ENCODE results near the gene PDP2.

- TF ChIP-seq NR3C1 (CRISPR knock-in tag; conservative IDR thresholded peaks at IDR 0.05; ENCODE audit: low read depth), result no peak
- TF ChIP-seq ZNF532 (CRISPR knock-in tag; IDR thresholded peaks at IDR 0.05; ENCODE audit: borderline replicate concordance), result no peak
- no peak for TF ChIP-seq TEAD4 (CRISPR knock-in tag; IDR thresholded peaks at IDR 0.05)
- no peak for TF ChIP-seq CTCF (IDR thresholded peaks at IDR 0.05)
- no peak for TF ChIP-seq MAX (CRISPR knock-in tag; IDR thresholded peaks at IDR 0.05)
These were observed 13.7 kb downstream of the PDP2 start for GRCh38 chr16:66894055-66894454.

Data from WTC11 (cell line).